HG03432 (cell line): ENCODE measurements around the gene CLCA4.
"Not testable (repeated sequence)": the region's sequence is repeated elsewhere in the genome, so short reads cannot be mapped to it uniquely, and the experiment has no call there.

ENCODE experiments used
- ATAC-seq: cut with Tn5 transposase; IDR thresholded peaks from one replicate; pipeline ENCODE4 v1.9.1; 2021; ENCODE audit warnings: mild to moderate bottlenecking, moderate library complexity; ENCODE audit not compliant: unreplicated experiment

CLCA4 gene

DNA sequence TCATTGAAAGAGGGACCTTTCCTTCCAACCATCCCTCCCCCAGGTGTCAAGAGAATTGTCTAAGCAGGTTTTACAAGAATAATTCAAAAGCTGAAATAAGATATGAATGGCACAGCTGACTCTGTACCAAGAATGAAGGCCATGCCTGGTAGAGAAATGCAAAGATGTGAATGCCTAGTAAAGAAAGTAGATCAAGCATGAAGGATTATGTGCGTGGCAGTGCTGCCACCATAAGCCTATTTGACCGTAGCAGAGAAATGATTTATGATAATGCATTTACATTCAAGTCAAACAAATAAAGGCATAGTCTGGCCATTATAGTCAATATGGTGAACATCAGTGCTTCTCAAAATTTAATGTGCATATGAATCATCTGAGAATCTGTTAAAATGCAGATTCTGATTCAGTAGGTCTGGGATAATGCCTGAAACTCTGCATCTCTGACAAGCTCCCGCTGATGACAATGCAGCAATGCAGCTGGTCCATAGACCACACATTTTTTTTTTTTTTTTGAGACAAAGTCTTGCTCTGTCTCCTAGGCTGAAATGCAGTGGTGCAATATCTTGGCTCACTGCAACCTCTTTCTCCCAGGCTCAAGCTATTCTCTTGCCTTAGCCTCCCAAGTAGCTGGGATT, 16.6 kb upstream of the CLCA4 start:
- ATAC-seq: no peak

DNA sequence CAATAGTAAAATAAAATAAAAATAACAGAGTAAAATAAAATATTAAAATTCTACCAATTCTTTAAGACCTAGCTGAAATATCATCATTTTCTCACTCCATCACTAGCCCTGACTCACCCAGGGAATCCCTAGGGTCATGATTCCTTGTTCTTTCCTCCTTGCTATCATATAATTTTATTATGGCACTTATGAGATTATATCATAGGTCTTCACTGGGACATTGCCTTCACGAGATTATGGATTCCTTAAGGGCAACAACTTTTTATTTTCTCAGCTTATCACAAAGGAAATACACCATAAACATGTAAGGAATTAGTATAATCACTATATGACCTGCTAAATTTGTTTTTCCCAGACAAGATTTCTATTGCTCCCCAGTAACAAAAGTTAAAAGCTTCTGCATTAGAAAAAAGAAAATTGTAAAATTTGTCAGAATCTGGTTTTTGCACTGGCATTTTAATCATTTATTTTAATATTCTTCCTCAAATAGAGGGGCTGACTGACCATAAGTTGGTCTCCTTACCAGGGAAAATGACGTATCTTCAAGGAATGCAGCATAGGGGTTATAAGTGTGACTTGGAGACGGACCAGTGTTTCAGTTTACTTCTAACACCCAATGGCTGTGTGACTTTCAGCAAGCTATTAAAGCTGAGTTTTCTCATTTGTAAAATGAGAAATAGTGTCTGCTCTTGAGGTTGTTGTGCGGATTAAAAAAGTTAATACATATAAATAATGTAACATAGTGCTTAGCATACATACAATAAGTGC, 8.8 kb upstream of the CLCA4 start:
- ATAC-seq: no peak

DNA sequence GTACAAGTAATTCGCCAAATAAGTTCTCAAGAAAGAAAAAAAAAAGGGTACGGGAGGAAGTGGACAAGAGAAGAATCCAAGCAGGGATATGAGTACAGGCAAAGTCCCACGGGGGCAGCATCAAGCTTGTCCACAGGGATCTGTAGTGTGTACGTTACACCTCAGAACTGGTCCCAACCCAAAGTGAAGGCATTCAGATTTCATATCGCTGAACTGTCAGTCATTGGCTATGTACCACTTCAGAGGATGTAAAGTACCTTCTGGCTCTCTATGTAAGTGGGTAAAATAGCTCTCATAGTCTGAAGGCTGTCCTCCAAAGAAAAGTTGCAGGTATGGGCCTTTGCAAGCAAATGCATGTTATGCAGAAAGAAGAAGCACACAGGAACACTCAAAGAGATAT, 8.1 kb upstream of the CLCA4 start:
- ATAC-seq: no peak

DNA sequence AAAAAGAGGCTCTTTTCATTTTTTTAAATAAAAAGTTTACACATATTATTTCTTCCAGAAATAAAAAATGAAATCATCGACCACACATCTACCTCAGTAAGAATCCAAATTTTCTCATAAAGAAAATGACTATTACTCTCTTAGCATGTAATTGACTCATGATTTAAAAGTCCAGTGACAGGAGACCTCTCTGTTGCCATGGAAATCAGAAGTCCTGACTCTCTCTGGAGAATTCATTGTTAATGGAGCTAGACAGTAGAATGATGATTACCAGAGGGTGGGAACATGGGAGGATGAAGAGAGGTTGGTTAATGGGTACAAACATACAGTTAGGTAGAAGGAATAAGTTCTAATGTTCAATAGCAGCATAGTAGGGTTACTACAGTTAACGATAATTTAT, 5.0 kb upstream of the CLCA4 start:
- no peak for ATAC-seq

DNA sequence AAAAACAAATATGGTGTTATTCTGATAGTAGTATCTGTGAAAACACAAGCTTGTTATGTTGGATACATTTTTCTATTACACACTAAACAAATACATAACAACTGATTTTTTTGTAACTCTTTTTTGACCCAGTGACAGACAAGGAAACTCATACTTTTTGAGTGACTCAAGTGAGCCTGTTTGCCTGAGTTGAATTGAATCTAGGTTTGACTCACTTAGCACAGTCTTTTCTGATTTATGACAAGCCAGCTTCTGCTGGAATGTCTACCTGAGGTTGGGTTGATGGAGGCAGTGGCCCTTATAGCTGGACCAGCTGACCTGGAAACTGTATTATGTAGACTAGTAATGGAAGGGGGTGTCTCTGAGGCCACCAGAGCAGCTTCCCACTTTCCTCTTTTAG, 4.2 kb upstream of the CLCA4 start:
- no peak for ATAC-seq

DNA sequence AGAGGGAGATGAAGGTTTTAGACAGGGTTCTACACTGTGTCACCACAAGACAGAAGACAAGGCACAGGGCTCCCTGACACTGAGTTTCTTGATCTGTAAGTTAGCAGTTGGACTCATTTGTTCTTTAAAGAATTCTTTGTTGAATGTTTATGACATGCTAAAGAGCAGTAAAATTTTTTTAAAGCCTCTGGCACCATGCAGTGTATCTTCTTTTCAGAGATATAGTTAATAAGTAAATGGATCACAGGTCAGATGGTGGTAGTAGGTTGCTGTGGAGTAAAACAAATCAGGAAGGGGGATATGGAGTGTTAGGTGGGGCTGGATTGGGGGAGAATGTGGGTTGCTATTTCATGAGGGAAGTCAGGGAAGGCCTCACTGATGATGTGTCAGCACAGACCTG, 2.0 kb downstream of the CLCA4 start:
- ATAC-seq: no peak

DNA sequence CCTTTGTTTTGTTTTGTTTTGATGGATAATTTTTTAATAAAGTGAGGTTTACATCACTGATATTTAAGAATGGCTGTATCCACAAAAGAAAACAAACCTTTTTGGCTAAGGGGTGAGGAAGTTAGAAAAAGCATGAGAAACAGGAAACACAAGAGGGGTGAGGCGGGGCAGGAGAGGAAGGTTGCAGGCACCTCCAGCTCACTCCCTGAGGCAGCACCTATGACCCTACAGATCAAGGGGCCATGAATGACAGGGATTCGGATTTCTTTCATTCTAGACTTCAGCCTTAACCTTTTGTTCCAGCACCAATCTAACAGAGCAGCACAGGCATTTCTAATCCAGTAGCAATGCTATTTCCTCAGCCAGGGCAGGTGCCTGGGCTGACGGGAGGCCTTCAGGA, 4.4 kb downstream of the CLCA4 start:
- ATAC-seq: no peak

DNA sequence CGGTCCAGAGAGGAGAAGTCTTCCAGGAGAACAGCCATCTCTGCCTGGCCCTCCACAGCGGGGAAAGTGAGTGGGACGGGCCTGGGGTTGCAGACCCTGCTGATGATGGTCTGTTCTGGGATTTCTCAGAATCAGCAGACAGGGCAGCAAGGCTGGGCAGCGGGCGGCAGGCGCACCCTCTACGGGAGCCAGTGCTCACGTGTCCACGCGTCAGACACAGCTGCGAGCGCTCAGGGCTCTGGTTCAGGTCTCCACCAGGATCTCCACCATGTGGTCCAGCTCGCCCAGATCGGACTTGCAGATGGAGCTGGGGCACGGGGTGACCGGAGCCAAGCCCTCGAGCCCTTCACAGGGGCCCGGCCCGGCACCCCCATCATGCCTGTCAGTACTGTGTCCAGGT, 5.5 kb downstream of the CLCA4 start:
- ATAC-seq: no peak

DNA sequence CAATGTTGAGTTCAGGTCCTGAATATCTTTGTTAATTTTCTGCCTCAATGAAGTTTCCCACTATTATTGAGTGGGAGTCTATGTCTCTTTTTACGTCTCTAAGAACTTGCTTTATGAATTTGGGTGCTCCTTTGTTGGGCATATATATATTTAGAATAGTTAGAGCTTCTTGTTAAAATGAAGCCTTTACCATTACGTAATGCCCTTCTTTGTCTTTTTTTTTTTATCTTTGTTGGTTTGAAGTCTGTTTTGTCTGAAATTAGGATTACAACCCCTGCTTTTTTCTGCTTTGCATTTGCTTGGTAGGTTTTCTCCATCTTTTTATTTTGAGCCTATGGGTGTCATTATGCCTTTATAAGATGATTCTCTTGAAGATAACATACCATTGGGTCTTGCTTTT, 10.9 kb downstream of the CLCA4 start:
- ATAC-seq: no peak

DNA sequence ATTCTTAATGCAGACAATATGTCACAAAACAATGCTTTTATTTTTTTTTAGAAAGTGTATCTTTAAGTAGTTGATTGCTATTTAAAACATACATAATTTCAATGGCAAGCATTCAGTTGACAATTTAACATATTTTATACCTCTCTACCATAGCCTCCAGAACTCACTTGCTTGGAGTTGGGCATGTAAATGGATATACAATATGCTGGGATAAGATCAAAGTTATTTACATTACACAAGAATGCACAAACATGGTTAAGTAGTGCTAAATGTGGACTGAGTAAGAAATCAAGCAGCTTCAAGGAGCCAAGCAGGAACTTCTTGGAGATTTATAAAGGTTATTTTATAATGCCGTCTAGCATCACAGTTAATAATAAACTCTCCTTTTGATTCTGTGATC, 17.0 kb downstream of the CLCA4 start:
- no peak for ATAC-seq

DNA sequence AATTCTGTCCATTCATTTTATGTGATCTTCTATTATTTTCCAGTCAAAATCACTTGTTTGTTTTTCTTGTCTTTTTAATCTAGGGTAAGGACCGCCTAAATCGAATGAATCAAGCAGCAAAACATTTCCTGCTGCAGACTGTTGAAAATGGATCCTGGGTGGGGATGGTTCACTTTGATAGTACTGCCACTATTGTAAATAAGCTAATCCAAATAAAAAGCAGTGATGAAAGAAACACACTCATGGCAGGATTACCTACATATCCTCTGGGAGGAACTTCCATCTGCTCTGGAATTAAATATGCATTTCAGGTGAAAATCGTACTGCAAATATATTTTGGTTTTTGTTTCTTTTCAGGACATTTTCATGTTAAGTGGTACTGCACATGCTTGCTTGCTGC, 20.5 kb downstream of the CLCA4 start:
- no peak for ATAC-seq

DNA sequence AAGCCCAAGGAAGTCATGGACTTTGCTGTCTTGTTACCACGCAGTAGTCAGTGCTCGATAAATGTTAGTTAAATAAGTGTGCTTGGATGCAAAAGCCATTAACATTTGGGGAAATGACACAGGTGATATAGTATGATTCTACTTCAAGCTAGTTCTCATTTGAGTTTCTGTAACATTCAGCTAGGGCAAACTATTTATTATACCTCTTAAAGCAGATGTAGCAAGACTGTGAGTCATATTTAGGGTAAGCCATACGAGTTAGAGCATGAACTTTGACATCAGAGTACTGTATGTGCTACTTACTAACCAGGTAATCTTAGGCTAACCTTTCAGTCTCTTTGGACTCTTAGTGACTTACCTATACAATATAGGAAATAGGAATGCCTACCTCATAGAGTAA, 21.0 kb downstream of the CLCA4 start:
- no peak for ATAC-seq

DNA sequence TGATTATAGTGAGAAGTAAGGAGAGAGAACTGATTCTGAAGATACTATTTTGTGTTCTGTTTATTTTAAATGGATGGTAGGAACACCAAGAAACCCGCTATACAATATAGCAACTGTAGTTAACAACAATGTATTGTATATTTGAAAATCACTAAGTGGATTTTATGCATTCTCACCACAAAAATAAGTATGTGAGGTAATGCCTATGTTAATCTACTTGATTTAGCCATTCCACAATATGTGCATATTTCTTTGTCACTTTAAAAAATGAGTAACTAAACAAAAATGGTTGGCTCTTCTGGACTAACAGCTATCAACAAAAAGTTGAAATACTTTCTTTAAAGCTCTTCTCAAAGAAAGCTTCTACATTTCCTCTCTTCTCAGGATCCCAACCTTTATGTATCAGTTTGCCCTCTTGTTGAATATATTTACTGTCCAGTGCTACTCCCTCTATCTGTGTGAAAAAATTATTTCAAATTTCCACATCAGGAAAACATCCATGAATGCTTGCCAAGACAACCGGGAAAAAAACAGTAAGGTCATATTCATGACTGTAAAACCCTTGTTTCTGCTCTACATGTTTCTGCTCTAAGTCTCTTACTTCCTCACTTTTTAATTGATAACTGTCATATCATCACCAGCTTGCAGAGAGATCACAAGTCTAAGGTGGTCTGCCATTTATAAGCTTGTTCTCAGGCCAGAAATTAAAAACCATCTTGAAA, 27.0 kb downstream of the CLCA4 start:
- ATAC-seq: no peak

DNA sequence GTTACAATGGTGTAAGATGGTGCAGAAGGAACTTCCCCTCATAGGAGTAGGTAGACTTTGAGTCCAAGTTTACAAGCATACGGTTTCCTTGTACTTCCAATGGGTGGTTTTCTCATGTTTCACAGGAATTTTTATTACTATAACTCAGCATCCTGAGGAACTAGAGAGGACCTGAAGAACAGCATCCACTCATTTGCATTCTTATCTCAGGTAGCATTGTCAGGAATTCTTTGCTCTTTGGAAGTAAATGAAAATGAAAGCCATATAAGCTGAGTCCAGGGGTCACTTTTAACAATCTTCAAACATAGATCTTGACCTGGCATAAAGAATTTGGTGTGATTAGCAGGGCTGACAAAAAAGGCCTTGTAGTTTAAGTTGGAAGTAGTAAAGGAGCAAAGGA, 34.4 kb downstream of the CLCA4 start:
- ATAC-seq: no peak

DNA sequence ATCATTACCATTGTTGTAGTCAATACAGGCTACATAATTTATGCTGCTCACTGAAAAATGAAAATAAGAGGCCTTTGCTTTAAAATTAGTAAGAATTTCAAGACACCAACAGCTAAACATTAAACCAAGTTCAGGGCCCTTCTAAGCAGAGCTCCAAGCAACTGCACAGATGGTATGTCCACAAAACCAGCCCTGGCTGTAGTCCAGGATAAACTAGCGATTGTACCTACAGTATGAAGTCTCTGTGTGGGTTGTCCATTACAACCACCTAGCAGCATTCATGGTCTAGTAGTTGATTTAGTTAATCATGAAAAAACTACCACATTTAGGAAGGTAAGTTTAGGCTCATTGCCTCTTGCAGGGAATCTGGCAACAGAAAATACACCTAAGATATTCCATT, 35.3 kb downstream of the CLCA4 start:
- ATAC-seq: no peak

DNA sequence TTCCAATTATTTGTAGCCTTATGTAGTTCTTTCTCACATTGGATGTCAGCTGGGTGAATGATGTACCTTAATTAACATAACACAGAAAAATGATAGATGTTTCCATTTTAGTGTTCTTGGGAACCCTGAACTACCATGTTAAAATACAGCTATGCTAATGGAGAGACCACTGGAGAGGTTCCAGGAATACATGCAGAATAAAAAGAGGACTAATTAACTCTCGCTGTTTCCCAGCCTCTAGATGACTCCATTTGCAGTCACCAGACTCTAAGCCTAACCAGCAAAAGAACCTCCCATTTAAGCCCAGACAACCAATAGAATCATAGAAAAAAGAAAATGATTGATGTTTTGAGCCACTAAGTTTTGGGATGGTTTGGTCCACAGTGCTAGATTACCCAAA, 36.2 kb downstream of the CLCA4 start:
- no peak for ATAC-seq

DNA sequence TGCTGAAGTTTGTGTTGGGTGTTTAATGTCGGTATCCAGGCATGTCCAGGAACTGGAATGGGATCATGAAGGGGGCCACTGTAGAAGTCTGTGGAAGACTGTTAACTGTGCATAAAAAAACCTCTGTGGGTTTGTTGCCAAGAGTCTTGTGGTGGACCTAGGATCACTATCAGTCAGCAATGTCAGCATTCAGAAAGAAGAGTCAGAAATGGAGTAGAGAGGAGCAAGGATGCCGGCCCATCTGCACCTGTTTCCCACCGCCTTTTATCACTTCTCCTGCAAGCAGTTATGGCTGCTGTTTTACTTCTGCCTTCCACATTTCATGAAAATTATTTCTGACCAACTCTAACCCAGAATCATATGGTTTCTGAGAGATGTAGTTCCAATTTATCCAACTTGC, 36.7 kb downstream of the CLCA4 start:
- ATAC-seq: no peak

DNA sequence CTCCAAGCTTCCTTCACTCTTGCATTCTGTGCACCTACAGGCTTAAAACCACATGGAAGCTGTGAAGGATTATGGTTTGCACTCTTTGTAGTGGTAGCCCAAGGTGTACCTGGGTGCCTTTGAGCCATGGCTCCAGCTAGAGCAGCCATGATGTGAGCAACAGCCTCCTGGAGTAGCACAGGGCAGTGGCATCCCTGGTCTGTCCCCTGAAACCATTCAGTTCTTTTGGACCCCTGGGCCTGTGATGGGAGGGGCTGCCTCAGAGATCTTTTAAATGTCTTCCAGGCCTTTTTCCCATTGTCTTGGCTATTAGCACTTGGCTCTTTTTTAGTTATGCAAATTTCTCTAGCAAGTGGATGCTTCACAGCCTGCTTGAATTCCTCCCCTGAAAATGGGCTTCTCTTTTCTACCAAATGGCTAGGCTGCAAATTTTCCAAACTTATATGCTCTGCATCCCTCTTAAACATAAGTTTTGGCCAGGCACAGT, 47.4 kb downstream of the CLCA4 start:
- no peak for ATAC-seq

DNA sequence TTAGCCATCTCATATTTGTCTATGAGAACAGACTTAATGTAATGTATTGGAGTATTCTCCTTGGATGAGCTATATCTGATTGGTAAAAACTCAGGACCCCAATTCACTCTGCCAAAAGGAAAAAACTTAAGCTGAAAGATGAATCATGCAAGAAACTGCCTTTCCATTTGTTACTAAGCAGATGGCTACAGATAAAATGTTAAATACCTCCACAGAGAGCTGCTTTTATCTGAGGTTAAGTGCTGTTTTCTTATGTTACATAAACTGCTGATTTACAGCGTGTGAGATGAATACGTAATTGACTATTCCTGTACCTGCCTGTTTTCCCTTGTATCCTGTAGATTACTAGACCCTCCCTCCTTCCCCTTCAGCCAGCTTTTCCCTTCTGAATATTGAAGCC, 49.3 kb downstream of the CLCA4 start:
- ATAC-seq: no peak

DNA sequence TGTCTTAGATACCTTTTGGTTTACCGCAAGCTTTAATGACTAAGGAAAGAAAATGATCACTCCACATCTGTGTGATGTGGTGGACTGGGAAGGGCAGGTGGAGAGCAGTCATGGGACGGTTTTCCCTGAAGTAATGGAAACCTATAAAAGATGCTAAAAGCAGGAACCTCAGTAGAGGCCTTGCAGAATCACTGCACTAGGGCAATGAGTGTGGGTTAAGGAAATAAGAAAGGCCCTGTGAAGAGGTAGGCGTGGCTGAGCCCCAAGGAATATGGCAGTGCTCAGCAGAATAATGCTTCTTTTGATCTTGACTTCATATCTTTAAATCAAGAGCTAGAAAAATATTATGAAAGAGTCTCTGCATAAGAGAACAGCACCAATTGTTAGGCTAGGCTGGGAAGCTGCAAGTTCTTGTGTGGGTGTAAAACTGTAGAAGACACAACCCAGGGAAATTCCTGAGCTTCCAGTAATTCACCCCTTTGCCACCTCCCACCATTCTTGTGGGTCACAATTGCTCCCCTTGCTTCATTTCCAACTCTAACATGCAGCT, 49.9 kb downstream of the CLCA4 start:
- no peak for ATAC-seq

DNA sequence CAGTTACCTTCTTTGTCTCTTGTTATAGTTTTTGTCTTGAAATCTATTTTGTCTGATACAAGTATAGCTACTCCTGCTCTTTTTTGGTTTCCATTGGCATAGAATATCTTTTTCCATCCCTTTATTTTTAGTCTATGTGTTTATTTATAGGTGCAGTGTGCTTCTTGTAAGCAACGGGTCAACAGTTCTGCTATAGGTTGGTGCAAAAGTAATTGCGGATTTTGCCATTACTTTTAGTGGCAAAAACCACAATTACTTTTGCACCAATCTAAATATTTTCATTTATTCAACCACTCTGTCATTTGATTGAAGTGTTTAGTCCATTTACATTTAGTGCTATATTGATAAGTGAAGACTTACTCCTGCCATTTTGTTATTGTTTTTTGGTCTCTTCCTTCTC, 59.2 kb downstream of the CLCA4 start:
- ATAC-seq: not testable (repeated sequence)

DNA sequence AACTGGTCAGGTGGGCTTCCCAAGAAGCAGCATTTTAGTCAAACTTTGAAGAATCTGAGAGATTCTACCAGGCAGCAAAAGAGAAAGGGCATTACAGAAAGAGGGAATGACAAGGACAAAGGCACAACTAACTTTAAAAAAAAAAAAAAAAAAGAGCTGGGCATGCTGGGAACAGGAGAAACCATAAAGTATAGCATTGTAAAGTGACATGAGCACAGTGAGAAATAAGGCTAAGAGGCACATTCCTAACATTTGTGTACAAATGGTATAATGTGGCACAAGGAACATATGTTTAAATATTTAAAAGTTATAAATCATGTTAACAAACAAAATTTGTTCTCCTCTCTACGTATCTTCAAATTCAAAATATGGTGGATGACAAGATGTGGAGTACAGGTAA, 69.6 kb downstream of the CLCA4 start:
- peak; percentile 5 for ATAC-seq
